NCI-H2029 (cell line): ENCODE results near the gene SEMA3G.

Experiments
- DNase-seq: peaks from one replicate; lab custom pipeline; 2025; lab: John Stamatoyannopoulos, UW

The SEMA3G gene

GRCh38 chr3:52479037-52479876 lies 34.4 kb upstream of the SEMA3G start:
- no peak for DNase-seq

GRCh38 chr3:52477796-52478095 lies 32.8 kb upstream of the SEMA3G start:
- DNase-seq = no peak

- no peak for DNase-seq
These were observed 32.3 kb upstream of the SEMA3G start for GRCh38 chr3:52477076-52477795.

- no peak for DNase-seq
These were observed 28.1 kb upstream of the SEMA3G start for GRCh38 chr3:52473026-52473425.

GRCh38 chr3:52472239-52473000 lies 27.5 kb upstream of the SEMA3G start:
- no peak for DNase-seq

GRCh38 chr3:52471371-52472238 lies 26.7 kb upstream of the SEMA3G start:
- DNase-seq = no peak

- DNase-seq = no peak
These were observed 26.0 kb upstream of the SEMA3G start for GRCh38 chr3:52470920-52471319.

GRCh38 chr3:52469001-52469400 lies 24.1 kb upstream of the SEMA3G start:
- no peak for DNase-seq

GRCh38 chr3:52468336-52468735 lies 23.4 kb upstream of the SEMA3G start:
- DNase-seq = no peak

GRCh38 chr3:52463416-52463815 lies 18.5 kb upstream of the SEMA3G start:
- DNase-seq = no peak

- no peak for DNase-seq
These were observed 17.0 kb upstream of the SEMA3G start for GRCh38 chr3:52461874-52462273.

GRCh38 chr3:52458770-52459545 lies 14.1 kb upstream of the SEMA3G start:
- no peak for DNase-seq

- no peak for DNase-seq
These were observed 13.3 kb upstream of the SEMA3G start for GRCh38 chr3:52458031-52458760.

GRCh38 chr3:52456800-52457183 lies 11.9 kb upstream of the SEMA3G start:
- DNase-seq = no peak

- DNase-seq = no peak
These were observed 11.4 kb upstream of the SEMA3G start for GRCh38 chr3:52456169-52456799.

GRCh38 chr3:52455283-52456168 lies 10.6 kb upstream of the SEMA3G start, which contains the start of gene NISCH:
NISCH (plus strand) TSS chr3:52455604; CDS start chr3:52455642, 38 bp downstream.
- DNase-seq = peak; percentile 55

GRCh38 chr3:52454938-52455282 lies 10.0 kb upstream of the SEMA3G start:
- no peak for DNase-seq

- no peak for DNase-seq
These were observed 9.5 kb upstream of the SEMA3G start for GRCh38 chr3:52454250-52454937.
